ENCODE results near the gene PINLYP.

Gene PINLYP

GRCh38 chr19:43628646-43629326, 53.2 kb downstream of the PINLYP start:
- no peak for TF ChIP-seq POLR2AphosphoS5 (IDR thresholded peaks at IDR 0.05; ENCODE audit: low read depth)
- no peak for TF ChIP-seq REST (IDR thresholded peaks at IDR 0.05; ENCODE audit: insufficient replicate concordance, low read depth)
- no peak for TF ChIP-seq CTCF (IDR thresholded peaks at IDR 0.05; ENCODE audit: insufficient read depth, low read length)
- no peak for TF ChIP-seq SPI1 (IDR thresholded peaks at IDR 0.05; ENCODE audit: borderline replicate concordance, low read depth)
- TF ChIP-seq GABPA (IDR thresholded peaks at IDR 0.05; ENCODE audit: low read depth), result no peak
- peaks cover 5% of the 10 kb centered on the region for H3K27me3 ChIP-seq (ENCODE audit: insufficient read depth, poor library complexity, severe bottlenecking)
- no peak overlapping the region for H3K4me3 ChIP-seq (replicated peaks; ENCODE audit: insufficient read depth, low read length)
- no peak for DNase-seq (ENCODE audit: low read depth in 1 of 2, low spot score in 1 of 2)
- H3K27ac ChIP-seq (replicated peaks), result no peak overlapping the region

- TF ChIP-seq SPI1 (IDR thresholded peaks at IDR 0.05; ENCODE audit: borderline replicate concordance, low read depth), result no peak
- Histone ChIP-seq H3K27ac (replicated peaks) (no peak overlapping the region), H3K27me3 (ENCODE audit: insufficient read depth, poor library complexity, severe bottlenecking) (peaks cover 6% of the 10 kb centered on the region), H3K4me3 (replicated peaks; ENCODE audit: insufficient read depth, low read length) (no peak overlapping the region)
- no peak for DNase-seq (ENCODE audit: low read depth in 1 of 2, low spot score in 1 of 2)
Observed at GRCh38 chr19:43631491-43631890, 55.9 kb downstream of the PINLYP start.
